Muscle of leg (tissue), 11 donors: ENCODE measurements around the gene MFAP3. TPM values are rescaled to one million over a fixed set of nuclear protein-coding genes. Genes with fewer than 3 reads are reported as not detected.

Experiments used
- DNase-seq: peaks from one replicate; pipeline ENCODE4 v3.0.0; 2013
- H3K27ac ChIP-seq: one replicate; pipeline ENCODE4 v1.5.1; 2013; ENCODE audit warnings: mild to moderate bottlenecking, low read length, control low read depth
- H3K27me3 ChIP-seq: one replicate; pipeline ENCODE4 v1.6.1; 2013; ENCODE audit warnings: low read length; ENCODE audit not compliant: control insufficient read depth, insufficient read depth
- H3K36me3 ChIP-seq: one replicate; pipeline ENCODE4 v1.6.1; 2013; ENCODE audit warnings: low read length; ENCODE audit not compliant: control insufficient read depth, insufficient read depth
- H3K4me1 ChIP-seq: one replicate; pipeline ENCODE4 v1.6.1; 2013; ENCODE audit warnings: low read length; ENCODE audit not compliant: control insufficient read depth, insufficient read depth
- H3K4me3 ChIP-seq: one replicate; pipeline ENCODE4 v1.5.1; 2013; ENCODE audit warnings: low read length, control low read depth
- H3K9me3 ChIP-seq: replicated peaks from 2 replicates; pipeline ENCODE4 v1.6.1; 2013; ENCODE audit warnings: low read depth, low read length; ENCODE audit not compliant: control insufficient read depth
- WGBS: methylation state at CpG from one replicate; pipeline ENCODE4 v1.1.5; 2013; ENCODE audit warnings: missing lambda C conversion rate; ENCODE audit not compliant: insufficient coverage; 5-methylcytosine and 5-hydroxymethylcytosine counted together
- polyA plus RNA-seq, 8 donors: library from polyadenylated mRNA; unstranded; fragments of 120-200 nt; gene quantifications; one replicate each; pipeline versions ENCODE4 v1.2.1 to v1.2.3, GENCODE V29; 2013; ENCODE audit warnings: inconsistent platforms in 1 of 8, low replicate concordance in 1 of 8; ENCODE audit not compliant: insufficient read length in 8 of 8, insufficient read depth in 1 of 8
- total RNA-seq: library from RNA; stranded (reverse); fragments of 120-200 nt; gene quantifications from one replicate; pipeline ENCODE4 v1.2.4, GENCODE V29; 2013

Gene MFAP3
- total and polyA plus RNA-seq, 9 donors: 12.9 to 41.3 (median 25.2) TPM

DNA sequence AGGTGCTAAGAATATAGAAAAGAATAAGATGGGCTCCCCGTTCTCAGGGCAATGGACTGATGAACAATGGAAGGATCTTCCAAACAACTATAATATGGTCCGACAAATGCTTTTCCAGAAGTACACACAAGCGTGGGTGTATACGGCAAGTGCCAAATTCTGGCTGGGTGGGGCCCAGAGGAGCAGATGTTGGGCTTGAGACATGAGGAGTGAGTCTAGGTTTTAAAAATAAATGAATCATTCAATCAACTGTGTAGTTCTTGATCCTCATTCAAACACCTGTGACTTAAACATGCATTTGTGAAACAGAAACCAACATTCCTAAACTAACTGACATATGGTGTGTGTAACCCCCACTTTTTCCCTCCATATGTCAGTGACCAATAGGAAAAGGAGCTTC is 47.9 kb downstream of the MFAP3 start:
- no peak overlapping the region for H3K4me3 ChIP-seq
- WGBS: no CpG with 5 or more reads among the region's 4 CpGs
- DNase-seq: peak; percentile 90
- peak overlapping the region; percentile 57 for H3K27ac ChIP-seq
- H3K9me3 ChIP-seq: no peaks in the 10 kb centered on the region
- H3K4me1 ChIP-seq: peaks cover 18% of the 10 kb centered on the region
- H3K27me3 ChIP-seq: no peaks in the 10 kb centered on the region
- H3K36me3 ChIP-seq: no peaks in the 10 kb centered on the region

DNA sequence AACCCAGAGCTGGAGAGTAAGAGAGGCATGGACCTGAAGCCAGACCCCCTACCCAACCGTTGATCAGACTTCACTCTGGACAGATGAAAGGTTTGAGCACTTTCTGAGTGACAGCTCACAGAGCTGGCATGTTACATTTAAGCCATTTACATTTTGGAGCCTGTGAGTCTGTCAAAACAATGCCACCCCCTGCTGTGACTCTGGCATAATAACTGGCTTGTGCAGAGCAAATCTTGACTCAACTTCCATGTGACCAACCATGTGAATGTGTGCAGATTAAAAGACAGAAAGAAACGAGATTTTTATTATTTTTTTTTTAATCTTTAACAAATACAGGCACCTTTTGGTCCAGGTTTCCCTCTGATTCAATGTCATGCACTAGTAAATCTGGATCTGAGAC is 48.5 kb downstream of the MFAP3 start:
- Histone ChIP-seq H3K4me3 (no peak overlapping the region), H3K36me3 (no peaks in the 10 kb centered on the region), H3K4me1 (peaks cover 21% of the 10 kb centered on the region), H3K27ac (peak overlapping the region; percentile 33), H3K9me3 (no peaks in the 10 kb centered on the region), H3K27me3 (no peaks in the 10 kb centered on the region)
- WGBS: 40% methylated on average over 1 of the region's 2 CpGs
- DNase-seq: no peak

DNA sequence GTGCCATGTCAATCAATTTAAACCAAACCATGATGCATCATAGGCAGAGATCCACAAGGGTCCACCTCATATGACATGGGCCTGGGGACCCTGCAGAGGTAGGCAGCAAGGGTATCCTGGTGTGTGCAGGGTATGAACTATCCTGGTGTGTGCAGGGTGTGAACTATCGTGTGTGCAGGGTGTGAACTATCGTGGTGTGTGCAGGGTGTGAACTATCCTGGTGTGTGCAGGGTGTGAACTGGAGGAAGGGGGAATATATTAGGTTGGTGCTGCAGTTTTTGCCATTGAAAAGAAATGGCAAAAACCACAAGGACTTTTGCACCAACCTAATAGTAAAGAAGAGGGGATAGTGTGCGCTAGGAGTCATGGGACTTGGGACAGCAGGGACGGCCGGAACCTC is 50.0 kb downstream of the MFAP3 start:
- Histone ChIP-seq H3K27me3 (no peaks in the 10 kb centered on the region), H3K4me1 (peaks cover 29% of the 10 kb centered on the region), H3K4me3 (no peak overlapping the region), H3K9me3 (no peaks in the 10 kb centered on the region), H3K27ac (no peak overlapping the region), H3K36me3 (no peaks in the 10 kb centered on the region)
- no peak for DNase-seq
- 95% methylated on average over 5 of the region's 5 CpGs for WGBS

- Histone ChIP-seq H3K36me3 (no peaks in the 10 kb centered on the region), H3K9me3 (no peaks in the 10 kb centered on the region), H3K4me1 (peaks cover 29% of the 10 kb centered on the region), H3K27ac (no peak overlapping the region), H3K27me3 (no peaks in the 10 kb centered on the region), H3K4me3 (no peak overlapping the region)
- DNase-seq: no peak
- 94% methylated on average over 3 of the region's 6 CpGs for WGBS
Observed at GRCh38 chr5:154090656-154091055, 51.9 kb downstream of the MFAP3 start.

- peak; percentile 78 for DNase-seq
- no peaks in the 10 kb centered on the region for H3K36me3 ChIP-seq
- peaks cover 17% of the 10 kb centered on the region for H3K4me1 ChIP-seq
- no peaks in the 10 kb centered on the region for H3K9me3 ChIP-seq
- H3K27me3 ChIP-seq: no peaks in the 10 kb centered on the region
- peak overlapping the region; percentile 40 for H3K27ac ChIP-seq
- WGBS: no CpG with 5 or more reads among the region's 5 CpGs
- H3K4me3 ChIP-seq: no peak overlapping the region
Observed at GRCh38 chr5:154092356-154093141, 53.8 kb downstream of the MFAP3 start.

DNA sequence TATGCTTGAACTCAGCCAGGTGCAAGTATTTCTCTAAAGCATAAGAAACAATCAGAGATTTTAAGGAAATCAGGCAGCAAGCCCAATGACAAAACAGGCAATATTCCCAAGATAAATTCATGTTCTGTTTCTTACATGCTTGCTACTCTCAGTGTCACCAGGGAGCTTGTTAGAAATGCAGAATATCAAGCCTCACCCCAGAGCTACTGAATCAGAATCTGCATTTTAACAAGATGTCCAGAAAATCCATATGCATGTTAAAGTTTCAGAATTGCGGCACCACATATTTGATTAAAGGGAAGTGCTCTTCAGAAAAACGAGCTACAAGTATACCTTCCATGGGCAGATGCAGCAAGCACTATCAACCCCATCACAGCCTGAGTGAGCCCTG is 54.4 kb downstream of the MFAP3 start:
- Histone ChIP-seq H3K4me3 (no peak overlapping the region), H3K27ac (no peak overlapping the region), H3K27me3 (no peaks in the 10 kb centered on the region), H3K4me1 (peaks cover 17% of the 10 kb centered on the region), H3K36me3 (no peaks in the 10 kb centered on the region), H3K9me3 (no peaks in the 10 kb centered on the region)
- no peak for DNase-seq
- WGBS: no CpG with 5 or more reads among the region's 2 CpGs

GRCh38 chr5:154095904-154096303 is 57.1 kb downstream of the MFAP3 start:
- no peak for DNase-seq
- H3K36me3 ChIP-seq: no peaks in the 10 kb centered on the region
- no peaks in the 10 kb centered on the region for H3K27me3 ChIP-seq
- peaks cover 17% of the 10 kb centered on the region for H3K4me1 ChIP-seq
- H3K4me3 ChIP-seq: no peak overlapping the region
- WGBS: 88% methylated on average over 6 of the region's 7 CpGs
- no peak overlapping the region for H3K27ac ChIP-seq
- no peaks in the 10 kb centered on the region for H3K9me3 ChIP-seq

DNA sequence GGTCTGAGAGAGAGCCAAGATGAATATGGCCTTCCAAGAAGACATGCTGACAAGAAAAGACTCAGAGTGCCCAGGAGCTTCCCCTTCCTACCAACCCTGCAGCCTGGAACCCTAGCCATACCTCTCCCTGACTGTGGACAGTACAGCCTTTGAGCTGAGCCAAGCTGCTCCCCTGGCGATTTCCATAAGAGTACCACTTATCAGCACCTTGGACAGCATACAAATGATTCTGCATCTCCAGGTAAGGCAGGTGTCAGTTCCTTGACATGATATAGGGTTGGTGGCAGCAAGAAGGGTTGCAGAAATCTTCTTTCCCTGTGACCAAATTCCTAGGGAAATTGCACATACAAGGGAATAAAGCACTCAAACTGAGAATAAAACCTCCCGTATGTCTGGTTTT is 58.3 kb downstream of the MFAP3 start:
- Histone ChIP-seq H3K27me3 (no peaks in the 10 kb centered on the region), H3K36me3 (no peaks in the 10 kb centered on the region), H3K9me3 (no peaks in the 10 kb centered on the region), H3K4me3 (no peak overlapping the region), H3K27ac (no peak overlapping the region), H3K4me1 (peaks cover 9% of the 10 kb centered on the region)
- DNase-seq: no peak
- no CpG with 5 or more reads among the region's 2 CpGs for WGBS

DNA sequence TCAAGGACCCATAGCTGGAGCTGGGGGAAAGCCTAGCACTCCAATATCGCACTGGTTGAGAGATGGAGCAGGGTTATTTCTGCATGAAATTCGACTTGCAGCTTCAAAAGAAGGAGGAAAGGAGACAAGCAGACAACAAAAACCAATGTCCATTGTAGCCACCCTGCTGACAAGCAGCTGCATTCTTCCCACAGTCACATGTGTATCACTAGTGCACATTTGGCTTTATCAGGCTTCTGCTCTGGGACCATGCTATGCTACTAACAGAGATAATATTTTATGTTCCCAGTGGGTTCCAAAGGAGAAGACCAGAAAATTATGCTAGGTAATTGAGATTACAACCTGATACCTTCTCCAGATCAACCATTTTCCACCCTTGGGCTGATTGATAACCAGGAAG is 59.7 kb downstream of the MFAP3 start:
- H3K27ac ChIP-seq: no peak overlapping the region
- H3K9me3 ChIP-seq: no peaks in the 10 kb centered on the region
- no peaks in the 10 kb centered on the region for H3K27me3 ChIP-seq
- peaks cover 7% of the 10 kb centered on the region for H3K4me1 ChIP-seq
- H3K4me3 ChIP-seq: no peak overlapping the region
- WGBS: 75% methylated on average over 2 of the region's 2 CpGs
- no peaks in the 10 kb centered on the region for H3K36me3 ChIP-seq
- no peak for DNase-seq

- H3K27me3 ChIP-seq: no peaks in the 10 kb centered on the region
- H3K4me1 ChIP-seq: peaks cover 4% of the 10 kb centered on the region
- H3K27ac ChIP-seq: no peak overlapping the region
- no peaks in the 10 kb centered on the region for H3K36me3 ChIP-seq
- no CpG with 5 or more reads among the region's 1 CpG for WGBS
- DNase-seq: no peak
- no peaks in the 10 kb centered on the region for H3K9me3 ChIP-seq
- no peak overlapping the region for H3K4me3 ChIP-seq
Observed at GRCh38 chr5:154101184-154101583, 62.4 kb downstream of the MFAP3 start.

- 47% methylated on average over 2 of the region's 4 CpGs for WGBS
- Histone ChIP-seq H3K4me1 (peaks cover 4% of the 10 kb centered on the region), H3K27ac (no peak overlapping the region), H3K9me3 (no peaks in the 10 kb centered on the region), H3K36me3 (no peaks in the 10 kb centered on the region), H3K4me3 (no peak overlapping the region), H3K27me3 (no peaks in the 10 kb centered on the region)
- no peak for DNase-seq
Observed at GRCh38 chr5:154103233-154103632, 64.5 kb downstream of the MFAP3 start.
